Suppressor macrophage treated with lipopolysaccharide for 4 hours (primary cell): Measurements from ENCODE around the gene FANCC.

Experiments used
- DNase-seq: peaks from one replicate; pipeline ENCODE4 v3.0.0-alpha.2; 2020

Gene FANCC

DNA sequence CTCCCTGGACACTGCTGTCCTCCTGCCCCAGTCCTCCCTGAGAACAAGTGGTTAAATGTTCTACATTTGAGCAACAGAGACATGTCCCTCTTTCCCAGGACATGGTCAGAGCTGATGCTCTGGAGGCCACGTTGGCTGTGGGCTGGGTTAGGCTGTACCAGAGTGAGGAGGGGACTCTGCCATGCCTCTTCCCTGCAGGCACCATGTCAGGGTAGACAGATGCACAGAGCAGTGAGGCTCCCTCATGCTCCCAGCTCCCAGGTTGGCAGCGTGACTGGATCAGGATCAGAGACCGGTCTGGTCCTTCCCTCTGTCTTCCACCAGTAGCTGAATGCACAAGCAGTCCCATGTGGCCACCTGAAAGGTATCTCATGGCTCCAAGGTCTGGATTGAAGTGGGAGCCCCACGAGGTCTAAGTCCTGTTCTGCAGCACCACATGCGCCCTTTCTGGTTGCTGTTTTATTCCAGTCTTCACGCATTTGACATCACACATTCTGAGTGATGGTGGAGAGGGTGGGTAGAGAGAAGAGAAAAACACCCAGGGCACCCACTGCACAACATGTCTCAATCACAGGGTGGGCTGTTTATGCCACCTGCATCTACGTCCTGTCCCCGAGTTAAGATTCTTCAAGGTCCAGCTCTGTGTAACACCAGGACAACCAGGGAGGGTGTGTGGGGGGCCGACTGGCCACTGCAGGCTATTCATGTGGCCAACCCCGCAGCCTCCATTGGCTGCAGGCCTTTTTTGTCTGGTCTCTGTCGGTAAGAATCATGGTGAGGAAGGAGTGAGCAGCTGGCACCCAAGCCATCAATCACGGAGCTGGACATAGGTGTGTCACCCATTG, 204.9 kb downstream of the FANCC start:
- no peak for DNase-seq

GRCh38 chr9:95111716-95112115, 205.8 kb downstream of the FANCC start:
- no peak for DNase-seq

DNA sequence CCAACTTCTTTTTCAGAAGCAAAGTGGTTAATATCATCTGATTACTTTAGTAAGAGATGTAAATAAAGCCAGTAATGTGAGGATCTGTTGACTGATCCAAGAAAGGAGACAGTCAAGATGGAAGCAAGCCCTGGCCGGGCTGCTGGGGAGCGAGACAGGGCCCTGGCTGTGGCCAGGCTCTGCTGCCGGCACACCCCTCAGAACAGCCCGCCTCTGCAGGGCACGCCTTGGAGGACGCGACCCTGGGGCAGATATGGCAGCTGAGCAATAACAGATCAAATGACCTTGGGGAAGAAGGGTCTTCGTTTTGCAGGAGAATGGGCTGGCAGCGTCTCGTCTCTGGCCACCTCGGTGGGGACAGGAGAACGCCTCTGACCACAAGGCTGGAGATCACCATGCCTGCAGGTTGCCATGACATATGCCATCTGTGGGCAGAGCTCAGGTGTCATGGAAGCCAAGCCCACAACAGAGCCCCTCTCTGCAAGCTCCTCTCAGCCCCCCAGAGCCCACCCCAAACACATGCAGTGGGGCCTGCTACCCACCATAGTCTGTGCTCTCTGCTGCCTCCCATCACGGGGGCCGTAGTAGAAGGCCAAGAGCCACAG, 206.5 kb downstream of the FANCC start:
- DNase-seq, result no peak

GRCh38 chr9:95109456-95109855, 208.1 kb downstream of the FANCC start:
- no peak for DNase-seq

DNA sequence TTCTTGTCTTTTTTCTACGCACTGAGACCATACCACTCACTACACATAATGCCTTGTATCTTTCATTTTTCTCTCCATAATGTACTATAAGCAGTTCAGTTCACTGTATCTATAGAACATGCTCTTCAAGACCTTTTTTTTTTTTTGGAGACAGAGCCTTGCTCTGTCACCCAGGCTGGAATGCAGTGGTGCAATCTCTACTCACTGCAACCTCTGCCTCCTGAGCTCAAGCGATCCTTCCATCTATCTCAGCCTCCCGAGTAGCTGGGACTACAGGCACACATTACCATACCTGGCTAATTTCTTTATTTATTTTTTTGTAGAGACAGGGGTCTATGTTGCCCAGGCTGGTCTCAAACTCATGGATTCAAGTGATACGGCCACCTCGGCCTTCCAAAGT, 208.7 kb downstream of the FANCC start:
- DNase-seq, result no peak

- no peak for DNase-seq
These were observed 209.5 kb downstream of the FANCC start for GRCh38 chr9:95107976-95108375.

GRCh38 chr9:95107001-95107749, 210.3 kb downstream of the FANCC start:
- no peak for DNase-seq

DNA sequence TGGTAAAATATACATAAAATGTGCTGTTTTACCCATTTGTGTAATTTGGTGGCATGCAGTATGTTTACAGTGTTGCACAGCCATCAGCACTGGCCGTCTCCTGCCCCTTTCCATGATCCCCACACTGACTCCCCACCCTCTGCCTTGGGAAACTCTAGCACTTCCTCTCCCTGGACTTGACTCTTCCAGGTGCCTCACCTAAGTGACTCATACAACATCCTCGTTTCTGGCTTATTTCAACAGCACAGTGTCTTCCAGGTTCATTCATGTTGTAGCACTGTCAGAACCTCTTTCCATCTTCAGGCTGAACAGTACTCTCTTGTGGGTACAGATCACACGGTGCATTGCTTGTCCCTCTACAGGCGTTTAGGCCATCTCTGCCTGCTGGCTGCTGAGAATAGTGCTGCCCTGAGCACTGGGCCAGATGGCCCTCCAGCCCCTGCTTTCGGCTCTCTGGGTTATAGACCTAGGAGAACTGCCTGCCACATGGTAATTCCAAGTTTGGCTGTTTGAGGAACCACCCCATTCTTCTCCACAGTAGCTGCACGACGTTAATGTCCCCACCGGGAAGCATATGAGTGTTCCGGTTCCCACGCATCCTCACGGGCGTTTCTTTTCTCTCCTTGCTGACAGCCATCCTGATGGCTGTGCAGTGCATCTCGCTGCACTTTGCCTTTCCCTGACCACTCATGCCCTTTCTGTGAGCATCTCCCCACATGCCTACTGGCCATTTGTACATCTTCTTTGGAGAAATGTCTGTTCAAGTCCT, 211.8 kb downstream of the FANCC start:
- DNase-seq, result no peak

DNA sequence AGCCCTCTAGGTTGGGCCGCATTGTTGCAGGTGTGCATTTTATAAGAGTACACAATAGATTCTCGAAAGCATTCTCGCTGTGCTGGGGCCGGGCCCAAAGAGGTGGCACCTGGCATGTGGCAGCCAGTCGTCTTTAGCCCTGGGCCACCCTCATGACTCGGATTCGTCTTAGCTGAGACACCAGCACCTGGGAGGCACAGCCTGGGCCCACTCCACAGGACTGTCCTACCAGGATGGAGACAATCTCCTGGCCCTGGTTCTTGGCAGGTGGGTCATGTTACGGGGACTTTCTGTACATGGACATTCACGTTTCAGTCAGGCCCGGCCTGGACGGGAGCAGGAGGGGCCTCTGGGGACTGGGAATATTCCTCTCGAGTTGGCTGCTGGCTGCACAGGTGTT, 212.5 kb downstream of the FANCC start:
- no peak for DNase-seq

DNA sequence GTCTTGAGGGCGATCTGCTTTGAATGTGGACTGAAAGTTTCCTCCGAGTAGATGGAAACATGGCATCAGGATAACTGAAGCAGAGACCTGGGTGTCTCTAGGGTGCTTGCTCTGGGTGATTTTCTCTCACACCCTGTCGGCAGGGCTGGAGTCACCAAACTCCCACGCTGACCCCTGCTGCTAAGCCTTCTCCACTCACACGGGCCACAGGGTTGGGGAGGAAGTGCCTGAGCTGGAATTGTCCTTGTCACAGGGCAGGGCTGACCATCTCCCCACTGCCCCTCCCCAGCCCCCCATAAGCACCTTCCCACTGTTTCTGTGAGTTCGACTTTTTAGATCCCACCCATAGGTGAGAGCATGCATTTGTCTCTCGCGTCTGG, 212.9 kb downstream of the FANCC start:
- no peak for DNase-seq

GRCh38 chr9:95103871-95104580, 213.5 kb downstream of the FANCC start:
- no peak for DNase-seq

DNA sequence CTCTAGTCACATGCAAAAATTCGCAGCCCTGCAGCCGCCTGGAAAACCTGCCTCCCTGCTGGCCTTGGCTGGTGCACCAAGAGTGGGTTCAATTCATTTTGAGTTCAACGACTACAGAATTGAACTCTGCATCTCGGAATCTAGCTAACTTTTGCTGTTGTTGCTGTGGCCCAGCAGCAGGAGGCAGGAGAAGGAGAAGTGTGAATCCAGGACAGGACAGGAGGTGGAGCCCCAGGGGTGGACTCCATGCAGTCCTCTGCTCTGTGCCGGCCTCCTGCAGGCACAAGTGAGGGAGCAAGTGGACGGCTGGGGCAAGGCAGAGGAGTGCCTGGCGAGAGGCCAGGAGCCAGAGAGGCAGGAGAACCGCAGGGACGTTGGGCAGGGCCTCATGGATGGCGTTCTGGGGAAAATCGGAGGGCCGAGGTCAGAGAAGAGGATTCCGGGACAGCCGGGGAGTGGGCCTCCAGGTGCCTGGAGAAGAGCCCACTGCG, 214.2 kb downstream of the FANCC start:
- DNase-seq, result no peak

DNA sequence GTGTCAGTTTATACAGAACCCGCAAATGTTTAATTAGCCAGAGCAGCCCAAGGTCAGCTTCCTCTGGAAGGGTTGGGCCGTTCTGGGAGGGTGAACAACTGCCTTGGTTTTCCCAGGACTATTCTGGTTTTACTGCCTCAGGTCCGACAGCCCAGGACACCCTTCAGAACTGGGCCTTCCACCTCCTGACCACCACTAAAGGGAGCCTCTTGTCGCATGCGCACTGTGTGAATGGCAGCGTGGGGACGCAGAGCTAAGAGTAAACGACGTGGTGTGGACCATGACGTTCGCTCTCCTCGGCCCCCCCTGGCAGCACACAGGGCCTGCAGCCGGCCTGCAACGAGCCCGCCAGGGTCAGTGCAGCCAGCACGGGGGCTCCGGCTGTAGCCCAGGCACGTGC, 214.9 kb downstream of the FANCC start:
- DNase-seq, result no peak

GRCh38 chr9:95102001-95102433, 215.5 kb downstream of the FANCC start:
- DNase-seq, result no peak

- no peak for DNase-seq
These were observed 216.2 kb downstream of the FANCC start for GRCh38 chr9:95101326-95101725.

DNA sequence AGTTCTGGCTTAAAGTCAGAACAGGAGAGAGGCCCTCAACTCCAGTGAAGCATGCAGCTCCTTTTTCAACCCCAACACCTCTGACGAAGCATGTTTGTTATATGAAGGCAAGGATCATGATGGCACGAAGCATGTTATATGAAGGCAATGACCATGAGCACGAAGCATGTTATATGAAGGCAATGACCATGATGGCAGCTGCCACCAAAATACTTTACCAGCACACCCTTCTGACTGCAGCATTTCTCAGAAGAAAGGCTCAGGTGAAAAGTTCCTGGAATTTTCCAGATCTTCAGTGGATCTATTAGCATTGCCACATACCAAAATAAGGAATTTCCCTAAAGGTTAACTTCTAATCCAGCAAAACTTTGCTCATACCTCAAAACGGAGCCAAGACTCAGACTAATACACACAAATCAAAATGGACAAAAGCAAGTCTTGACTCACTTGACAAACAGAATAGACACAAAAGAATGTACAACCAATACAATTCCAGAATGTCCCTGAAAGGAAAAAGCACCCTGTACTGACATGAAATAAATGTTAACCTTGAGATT, 217.4 kb downstream of the FANCC start:
- DNase-seq, result no peak

DNA sequence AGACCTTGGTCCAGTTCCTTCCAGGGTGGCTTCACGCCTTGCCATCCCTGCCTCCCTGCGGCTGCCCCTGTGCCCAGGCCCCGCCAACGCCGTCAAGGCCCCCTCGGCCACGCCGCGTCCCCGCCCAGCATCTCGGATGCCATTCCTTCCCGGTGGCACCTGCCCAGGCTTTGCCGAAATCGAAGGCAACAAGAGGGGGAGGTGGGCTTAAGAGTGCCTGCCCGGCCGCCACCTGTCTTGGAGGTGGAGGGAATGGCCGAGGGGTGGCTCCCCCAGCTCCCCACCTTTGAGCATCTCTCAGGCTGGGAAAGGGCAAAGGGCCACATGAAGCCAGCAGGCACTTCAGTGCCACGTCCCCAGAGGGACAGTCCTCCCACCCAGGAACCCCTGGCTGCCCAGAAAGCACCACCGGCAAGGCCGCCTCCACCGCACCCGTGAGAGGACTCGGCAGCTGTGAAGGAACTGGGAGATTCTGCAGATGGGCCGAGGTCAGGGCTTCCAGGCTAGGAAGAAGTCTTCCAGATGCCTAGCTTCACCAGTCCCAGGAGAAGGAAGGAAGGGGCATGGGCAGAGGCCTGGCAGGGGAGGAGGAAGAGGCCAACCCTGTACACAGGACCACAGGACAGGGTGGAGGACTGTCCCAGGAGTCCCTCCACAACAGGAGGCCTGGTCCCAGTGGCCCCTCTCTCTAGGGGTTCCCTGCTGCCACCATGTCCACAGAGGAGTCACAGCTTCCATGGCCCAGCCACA, 218.0 kb downstream of the FANCC start:
- no peak for DNase-seq

- no peak for DNase-seq
These were observed 219.1 kb downstream of the FANCC start for GRCh38 chr9:95098391-95098921.

DNA sequence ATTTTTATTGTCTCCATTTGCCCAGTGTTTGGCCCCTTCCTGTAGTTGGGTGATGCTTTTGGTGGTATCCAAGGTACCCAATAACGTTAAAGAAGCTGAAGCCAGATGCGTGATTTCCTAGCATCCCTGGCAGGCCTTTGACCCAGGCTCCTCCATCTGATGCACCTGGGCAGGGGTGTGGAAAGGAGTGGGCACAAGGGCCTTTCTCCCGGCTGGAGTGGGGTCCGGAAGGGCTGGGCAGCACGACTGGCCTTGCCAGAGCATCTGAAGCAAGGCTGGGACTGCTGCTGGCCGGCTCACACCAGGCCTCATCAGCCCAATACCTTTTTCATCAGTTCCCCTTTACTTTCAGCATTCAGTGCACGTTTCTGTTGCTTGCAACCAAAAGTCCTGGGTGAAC, 220.2 kb downstream of the FANCC start:
- no peak for DNase-seq

DNA sequence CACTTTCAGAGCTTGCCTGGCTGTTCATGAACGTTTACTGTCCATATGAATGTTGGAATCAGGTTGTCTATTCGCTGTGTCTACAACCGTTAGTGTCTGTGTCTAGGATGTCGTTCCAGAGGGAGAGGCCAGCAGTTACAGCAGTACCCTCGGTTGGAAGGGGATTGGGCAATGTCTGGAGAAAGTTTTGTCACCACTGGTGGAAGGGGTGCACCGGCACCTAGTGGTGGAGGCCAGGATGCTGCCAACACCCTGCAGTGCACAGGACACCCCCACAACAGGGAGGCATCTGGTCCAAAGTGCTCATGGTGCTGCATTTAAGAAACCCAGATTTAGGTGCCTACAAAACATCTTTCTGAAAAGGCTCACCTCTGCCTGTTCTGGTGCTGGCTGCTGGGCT, 220.7 kb downstream of the FANCC start:
- no peak for DNase-seq

- DNase-seq, result no peak
These were observed 221.1 kb downstream of the FANCC start for GRCh38 chr9:95096381-95096780.
